HG02938 (cell line): ENCODE data around the gene ALDH3B1.

Experiments used
- ATAC-seq: cut with Tn5 transposase; IDR thresholded peaks from one replicate; pipeline ENCODE4 v1.9.1; 2021; ENCODE audit warnings: mild to moderate bottlenecking, moderate library complexity; ENCODE audit not compliant: unreplicated experiment

Gene ALDH3B1

GRCh38 chr11:68027667-68028066 lies 17.5 kb downstream of the ALDH3B1 start:
- no peak for ATAC-seq

DNA sequence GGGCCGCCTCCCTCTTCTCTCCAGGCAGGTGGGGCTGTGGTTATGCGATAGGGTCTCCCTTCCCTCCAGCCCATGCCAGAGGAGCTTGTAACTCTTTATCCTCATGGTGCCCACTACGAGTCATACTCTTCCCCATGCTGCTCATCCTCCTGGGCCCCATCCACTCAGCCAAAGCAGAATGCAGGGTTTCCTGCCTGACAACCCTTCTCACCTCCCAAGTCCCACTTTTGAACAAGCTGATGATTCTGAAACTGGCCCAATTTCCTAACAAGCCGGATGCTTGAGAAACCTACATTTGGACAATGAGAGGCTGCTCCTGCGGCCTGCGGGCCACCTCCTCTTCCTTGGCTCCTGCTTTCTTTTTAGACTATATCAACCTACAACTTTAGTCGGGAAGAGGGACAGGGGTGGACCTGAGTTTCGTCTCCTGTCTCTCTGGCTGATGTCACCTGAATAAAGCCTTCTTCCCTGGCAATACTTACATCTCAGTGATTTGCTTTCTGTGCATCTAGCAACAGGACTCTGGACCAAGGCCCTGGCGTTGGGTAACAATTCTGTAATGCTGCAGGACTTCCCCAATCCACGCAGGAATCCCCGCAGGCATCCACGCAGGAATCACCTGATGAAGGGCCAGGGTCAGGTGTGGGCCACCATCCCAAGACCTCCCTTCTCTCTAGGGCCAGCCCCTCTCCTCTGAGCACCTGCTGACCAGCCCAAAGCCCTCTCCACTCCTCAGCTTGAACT lies 18.8 kb downstream of the ALDH3B1 start:
- no peak for ATAC-seq

GRCh38 chr11:68030318-68031143 lies 20.4 kb downstream of the ALDH3B1 start, which contains the start of gene NDUFS8:
NDUFS8 (plus strand) TSS chr11:68030681; CDS start chr11:68032152, 1,471 bp downstream.
- ATAC-seq, result peak; percentile 91

DNA sequence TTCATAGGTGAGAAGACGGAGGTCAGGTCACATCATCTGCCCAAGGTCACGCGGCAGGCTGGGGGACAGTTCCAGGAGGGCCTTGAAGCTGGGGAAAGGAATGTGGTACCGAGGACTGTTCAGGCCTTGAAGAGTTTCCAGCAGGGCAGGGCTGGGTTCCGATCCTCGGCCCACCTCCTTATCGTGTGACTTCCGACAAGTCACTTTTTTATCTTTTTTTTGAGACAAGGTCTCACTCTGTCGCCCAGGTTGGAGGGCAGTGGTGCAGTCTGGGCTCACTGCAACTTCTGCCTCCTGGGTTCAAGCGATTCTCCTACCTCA lies 21.0 kb downstream of the ALDH3B1 start:
- ATAC-seq, result no peak

GRCh38 chr11:68032003-68032402 lies 21.9 kb downstream of the ALDH3B1 start:
- no peak for ATAC-seq

- no peak for ATAC-seq
Measured at GRCh38 chr11:68032997-68033707, 23.0 kb downstream of the ALDH3B1 start.

DNA sequence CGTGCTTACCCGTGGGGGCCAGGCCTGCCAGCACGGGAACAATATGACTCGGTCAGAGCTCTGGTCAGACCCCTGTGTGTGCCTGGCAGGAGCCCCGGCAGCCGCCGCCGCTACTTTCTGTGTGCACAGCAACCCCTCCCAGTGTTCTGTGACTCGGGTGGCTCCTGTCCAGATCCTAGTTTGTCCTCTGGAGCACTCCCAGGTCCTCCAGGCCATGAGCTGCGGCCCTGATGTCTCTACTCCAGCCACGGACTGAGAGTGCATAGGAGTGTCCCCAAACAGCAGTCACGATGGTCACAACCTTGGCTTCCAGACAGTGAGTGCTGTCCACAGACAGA lies 23.6 kb downstream of the ALDH3B1 start:
- ATAC-seq, result no peak

DNA sequence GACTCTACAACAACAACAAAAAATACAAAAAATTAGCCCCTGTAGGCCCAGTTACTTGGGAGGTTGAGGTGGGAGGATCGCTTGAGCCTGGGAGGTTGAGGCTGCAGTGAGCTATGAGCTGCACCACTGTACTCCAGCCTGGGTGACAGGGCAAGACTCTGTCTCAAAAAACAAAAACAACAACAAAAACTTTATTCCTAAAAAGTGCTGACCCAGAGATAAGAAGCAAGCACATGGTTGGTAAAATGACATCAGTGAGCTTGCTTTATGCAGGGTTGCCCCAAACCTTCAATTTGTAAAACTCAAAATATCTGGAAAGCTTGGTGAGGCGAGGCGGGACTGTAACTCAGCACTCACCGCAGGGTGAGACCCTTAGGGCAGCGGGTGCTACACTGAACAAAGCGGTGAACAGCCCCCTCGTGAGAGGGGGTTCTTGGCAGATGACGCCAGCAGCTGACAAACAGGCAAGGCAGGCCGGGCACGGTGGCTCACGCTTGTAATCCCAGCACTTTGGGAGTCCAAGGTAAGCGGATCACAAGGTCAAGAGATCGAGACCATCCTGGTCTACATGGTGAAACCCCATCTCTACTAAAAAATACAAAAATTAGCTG lies 25.2 kb downstream of the ALDH3B1 start:
- ATAC-seq, result no peak

GRCh38 chr11:68036141-68036716 lies 26.1 kb downstream of the ALDH3B1 start:
- ATAC-seq, result no peak

DNA sequence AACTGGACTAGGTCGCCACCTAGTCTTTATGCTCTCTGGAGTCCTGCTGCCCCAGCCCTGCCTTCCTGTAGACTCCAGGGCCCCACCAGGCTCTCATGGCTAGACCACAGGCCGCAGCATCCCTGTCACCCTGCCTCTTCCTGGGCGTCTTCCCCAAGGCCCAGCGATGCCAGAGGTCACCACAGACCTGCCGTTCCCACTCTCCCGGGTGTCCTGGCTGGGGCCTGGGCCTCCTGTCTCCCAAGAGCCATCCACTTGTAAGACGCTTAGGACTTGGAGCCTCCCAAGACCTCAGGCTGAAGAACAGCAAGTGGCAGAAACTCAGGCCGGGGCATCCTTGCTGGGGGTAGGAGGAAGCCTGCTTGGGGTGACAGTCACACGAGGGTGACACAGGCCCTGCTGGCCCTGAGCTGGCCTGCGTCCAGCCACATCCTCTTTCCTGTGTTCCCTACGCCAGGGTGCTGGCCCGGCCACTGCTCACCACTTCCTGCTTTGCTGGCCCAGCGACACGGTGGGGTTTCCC lies 26.7 kb downstream of the ALDH3B1 start:
- ATAC-seq, result no peak

DNA sequence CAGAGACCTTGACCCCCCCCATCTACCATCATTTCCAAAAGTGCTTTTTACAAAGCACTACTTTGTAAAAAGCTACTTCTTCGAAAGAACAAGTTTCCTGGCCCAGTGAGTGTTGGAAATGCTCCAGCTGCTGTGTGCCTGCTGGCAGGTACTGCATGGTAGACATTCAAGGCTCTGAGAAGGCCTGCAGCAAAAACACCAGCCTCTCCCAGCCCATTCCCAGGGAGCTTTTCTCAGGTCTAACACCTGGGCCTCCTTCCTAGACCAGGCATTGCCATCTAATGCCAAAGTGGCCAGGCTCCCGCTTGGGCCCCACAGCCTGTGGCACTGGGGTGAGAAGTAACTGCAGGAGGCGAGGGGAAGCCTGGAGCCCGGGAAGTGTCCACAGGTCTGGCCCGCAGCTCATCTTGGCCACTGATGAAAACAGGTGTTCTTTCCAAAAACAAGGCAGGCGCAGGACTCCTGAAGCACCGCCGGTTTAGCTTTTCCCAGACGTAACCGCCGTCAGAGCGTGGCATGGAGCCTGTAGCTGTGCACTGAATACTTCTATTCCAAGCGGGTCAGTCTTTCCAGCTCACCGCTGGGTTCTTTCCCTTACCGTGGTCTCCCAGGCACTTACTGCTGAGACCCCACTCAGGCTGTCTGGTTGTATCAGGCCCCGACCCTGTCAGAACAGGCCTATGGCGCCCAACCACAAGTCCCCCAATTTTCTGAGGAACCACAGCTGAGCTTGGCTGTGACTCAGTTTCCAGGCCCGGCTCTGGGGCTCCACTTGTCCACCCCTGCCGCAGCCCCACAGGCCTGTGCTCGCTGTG lies 27.5 kb downstream of the ALDH3B1 start:
- ATAC-seq, result no peak

DNA sequence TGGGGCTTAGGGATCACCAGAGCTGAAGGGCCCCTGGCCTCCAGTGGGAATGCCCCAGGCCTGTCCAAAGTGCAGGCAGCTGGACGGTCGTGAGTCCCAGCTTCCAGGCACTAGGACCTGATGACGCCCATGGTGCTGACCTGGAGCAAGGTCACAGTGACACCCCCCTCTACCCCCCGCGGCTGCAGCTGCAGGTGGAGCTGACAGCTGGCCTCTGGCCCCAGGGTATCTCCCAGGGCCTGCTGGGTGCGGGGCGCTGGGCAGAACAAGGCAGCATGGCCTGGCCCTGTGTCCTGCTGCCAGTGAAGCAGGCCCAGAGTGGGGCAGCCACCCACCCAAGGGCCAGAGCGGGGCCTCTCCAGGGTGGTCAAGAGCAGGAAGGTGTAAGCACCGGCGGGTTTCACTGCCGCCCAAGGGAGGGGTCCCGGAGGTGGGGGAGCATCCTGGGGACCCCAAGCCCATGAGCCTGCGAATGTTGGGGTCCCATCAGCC lies 28.1 kb downstream of the ALDH3B1 start:
- ATAC-seq, result no peak

DNA sequence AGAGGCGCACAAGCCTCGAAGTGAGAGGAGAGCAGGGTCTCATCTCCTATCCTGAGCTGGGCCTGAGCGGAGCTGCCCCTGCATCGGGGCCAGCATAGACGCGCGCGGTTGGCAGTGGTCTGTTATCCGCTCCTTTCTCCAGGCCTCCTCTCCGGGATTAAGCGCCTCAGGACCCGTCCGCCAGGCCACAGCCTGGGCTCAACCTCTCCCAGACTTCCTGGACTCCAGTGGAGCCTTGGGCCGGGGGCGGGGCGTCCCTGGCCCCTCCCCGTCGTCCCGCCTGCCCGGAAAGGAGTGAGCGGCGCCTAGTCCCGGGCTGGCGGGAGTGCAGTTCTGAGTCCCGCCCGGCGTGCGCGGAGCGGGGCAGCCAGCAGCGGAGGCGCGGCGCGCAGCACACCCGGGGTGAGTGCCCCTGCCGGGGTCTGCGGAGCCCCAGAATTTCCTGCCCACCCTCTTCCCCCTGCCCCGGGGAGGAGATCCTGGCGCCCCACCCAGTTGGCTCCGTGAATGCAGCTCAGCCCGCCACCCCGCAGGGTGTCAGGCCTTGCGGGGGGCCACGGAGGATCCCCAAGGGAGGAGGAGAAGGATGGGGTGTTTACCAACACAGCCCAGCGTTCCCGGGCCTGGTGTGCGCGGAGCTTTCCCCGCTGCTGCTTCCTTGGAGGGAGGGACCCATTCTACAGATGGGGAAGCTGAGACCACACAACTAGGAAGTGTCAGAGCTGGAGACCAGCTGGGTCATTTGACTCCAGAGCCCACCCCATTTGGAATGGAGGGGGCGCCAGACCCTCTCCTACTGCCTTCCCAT lies 28.8 kb downstream of the ALDH3B1 start, which contains the start of gene TCIRG1:
TSS of gene TCIRG1 (plus strand) at position 308 of the 808 bp plus-strand sequence. CDS start 2,247 bp downstream, outside the sequence.
- ATAC-seq, result no peak

DNA sequence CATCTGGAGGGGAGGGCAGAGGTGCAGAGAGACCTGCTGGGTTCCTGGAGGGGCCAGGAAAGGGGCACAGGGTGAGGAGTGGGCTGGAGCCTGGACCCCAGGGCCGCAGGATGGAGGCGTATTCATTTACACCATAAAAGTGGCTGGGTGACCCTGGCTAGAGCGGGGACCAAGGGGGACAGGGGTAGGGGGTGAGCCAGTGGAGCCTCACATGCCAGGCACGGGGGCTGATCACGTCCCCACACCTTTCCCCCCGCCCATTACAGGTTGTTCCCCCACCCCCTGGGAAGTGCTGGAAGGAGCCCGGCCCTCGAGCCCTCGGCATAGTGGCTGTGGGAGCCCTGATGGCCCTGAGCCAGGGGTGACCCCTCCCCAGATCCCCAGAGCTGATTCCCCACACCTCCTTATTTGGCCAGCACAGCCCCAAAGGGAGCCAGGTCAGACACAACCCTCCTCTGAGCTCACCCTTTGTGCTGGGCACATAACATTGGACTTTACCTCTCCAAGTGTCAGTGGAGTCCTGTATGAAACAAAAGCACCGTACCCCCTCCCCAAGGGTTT lies 29.5 kb downstream of the ALDH3B1 start:
- no peak for ATAC-seq

DNA sequence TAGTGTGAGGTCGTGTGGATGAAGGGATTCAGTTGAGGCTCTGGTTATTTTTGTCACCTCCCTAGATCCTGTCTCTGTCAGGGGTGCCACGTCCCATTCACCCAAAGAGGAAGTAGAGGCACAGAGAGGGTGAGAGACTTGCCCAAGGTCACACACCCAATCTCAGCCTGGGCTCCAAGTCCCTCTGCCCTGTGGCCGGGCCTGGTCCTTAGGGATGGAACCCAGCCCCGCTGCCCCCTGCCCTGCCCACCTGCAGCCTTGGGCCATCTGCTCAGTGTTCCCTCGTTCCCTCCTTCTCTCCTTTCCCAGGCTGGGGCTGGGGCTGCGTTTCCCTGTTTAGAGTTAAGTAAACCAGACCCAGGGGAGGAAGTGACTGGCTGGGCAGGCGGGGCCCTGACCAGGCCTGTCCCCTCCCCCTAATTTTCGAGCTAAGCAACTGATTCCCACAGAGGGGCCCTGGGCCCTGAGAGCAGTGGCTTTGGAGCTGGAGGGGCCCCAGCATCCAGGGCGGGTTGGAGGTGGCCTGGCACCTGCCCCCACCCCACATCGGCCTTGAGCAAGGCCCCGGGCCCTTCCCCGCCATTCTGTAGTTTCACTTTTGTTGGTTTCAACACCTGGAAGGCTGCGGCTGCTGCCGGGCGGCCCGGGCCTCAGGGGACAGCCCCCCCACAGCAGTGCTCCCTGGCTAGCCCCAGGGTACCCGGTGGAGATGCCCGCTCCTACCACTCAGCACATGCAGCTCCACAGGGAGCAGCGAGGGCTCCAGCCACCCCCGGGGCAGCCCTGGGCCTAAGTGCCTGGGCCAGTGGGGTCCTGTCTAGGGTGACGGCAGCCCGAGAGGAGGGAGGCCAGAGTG lies 30.2 kb downstream of the ALDH3B1 start:
- ATAC-seq, result peak; percentile 39

GRCh38 chr11:68040957-68041591 lies 30.9 kb downstream of the ALDH3B1 start:
- ATAC-seq, result no peak

GRCh38 chr11:68041617-68042218 lies 31.6 kb downstream of the ALDH3B1 start:
- ATAC-seq, result no peak
